Testis (tissue), 2 donors: Measurements from ENCODE around the gene DTX2.
"Not testable (repeated sequence)": the region's sequence is repeated elsewhere in the genome, so short reads cannot be mapped to it uniquely, and the experiment has no call there.

ENCODE experiments used
- POLR2A ChIP-seq: fragments of 450-650 bp; IDR thresholded peaks from one replicate; pipeline ENCODE4 v1.6.1; 2017; ENCODE audit warnings: antibody characterized with exemption, mild to moderate bottlenecking, moderate library complexity
- TF ChIP-seq, protein P1 (sequence below), 3 experiments: fragments of 450-650 bp in 2 of 3; fragments of 200-600 bp in 1 of 3; sonication (generic) in 1 of 3; IDR thresholded peaks; one replicate each; pipeline ENCODE4 v1.5.1; 2016 to 2019; ENCODE audit warnings: antibody characterized with exemption in 3 of 3, mild to moderate bottlenecking in 2 of 3, moderate library complexity in 1 of 3

DNA sequence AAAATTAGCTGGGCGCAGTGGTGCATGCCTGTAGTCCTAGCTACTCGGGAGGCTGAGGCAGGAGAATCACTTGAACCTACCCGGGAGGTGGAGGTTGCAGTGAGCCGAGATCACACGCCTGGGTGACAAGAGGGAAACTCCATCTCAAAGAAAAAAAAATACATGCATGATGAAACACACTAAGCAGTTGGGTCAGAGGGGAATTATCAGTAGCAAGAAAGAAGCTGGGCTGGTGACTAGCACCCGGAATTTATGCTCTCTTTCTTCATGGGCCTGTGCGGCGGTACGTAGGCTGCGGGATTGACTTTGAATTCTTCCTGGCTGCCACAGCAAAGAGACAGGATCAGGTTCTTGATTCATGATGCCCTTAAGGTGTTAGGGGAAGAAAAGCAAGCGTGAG is 18.1 kb downstream of the DTX2 start:
- TF ChIP-seq, protein P1, sequence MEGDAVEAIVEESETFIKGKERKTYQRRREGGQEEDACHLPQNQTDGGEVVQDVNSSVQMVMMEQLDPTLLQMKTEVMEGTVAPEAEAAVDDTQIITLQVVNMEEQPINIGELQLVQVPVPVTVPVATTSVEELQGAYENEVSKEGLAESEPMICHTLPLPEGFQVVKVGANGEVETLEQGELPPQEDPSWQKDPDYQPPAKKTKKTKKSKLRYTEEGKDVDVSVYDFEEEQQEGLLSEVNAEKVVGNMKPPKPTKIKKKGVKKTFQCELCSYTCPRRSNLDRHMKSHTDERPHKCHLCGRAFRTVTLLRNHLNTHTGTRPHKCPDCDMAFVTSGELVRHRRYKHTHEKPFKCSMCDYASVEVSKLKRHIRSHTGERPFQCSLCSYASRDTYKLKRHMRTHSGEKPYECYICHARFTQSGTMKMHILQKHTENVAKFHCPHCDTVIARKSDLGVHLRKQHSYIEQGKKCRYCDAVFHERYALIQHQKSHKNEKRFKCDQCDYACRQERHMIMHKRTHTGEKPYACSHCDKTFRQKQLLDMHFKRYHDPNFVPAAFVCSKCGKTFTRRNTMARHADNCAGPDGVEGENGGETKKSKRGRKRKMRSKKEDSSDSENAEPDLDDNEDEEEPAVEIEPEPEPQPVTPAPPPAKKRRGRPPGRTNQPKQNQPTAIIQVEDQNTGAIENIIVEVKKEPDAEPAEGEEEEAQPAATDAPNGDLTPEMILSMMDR (IDR thresholded peaks at IDR 0.05) = not testable (repeated sequence)
- not testable (repeated sequence) for TF ChIP-seq POLR2A
